HG02588 (cell line): ENCODE results near the gene ACAP3.

Experiments
- ATAC-seq: cut with Tn5 transposase; IDR thresholded peaks from one replicate; pipeline ENCODE4 v1.9.1; 2021; ENCODE audit warnings: mild to moderate bottlenecking, moderate library complexity; ENCODE audit not compliant: unreplicated experiment

Gene ACAP3

DNA sequence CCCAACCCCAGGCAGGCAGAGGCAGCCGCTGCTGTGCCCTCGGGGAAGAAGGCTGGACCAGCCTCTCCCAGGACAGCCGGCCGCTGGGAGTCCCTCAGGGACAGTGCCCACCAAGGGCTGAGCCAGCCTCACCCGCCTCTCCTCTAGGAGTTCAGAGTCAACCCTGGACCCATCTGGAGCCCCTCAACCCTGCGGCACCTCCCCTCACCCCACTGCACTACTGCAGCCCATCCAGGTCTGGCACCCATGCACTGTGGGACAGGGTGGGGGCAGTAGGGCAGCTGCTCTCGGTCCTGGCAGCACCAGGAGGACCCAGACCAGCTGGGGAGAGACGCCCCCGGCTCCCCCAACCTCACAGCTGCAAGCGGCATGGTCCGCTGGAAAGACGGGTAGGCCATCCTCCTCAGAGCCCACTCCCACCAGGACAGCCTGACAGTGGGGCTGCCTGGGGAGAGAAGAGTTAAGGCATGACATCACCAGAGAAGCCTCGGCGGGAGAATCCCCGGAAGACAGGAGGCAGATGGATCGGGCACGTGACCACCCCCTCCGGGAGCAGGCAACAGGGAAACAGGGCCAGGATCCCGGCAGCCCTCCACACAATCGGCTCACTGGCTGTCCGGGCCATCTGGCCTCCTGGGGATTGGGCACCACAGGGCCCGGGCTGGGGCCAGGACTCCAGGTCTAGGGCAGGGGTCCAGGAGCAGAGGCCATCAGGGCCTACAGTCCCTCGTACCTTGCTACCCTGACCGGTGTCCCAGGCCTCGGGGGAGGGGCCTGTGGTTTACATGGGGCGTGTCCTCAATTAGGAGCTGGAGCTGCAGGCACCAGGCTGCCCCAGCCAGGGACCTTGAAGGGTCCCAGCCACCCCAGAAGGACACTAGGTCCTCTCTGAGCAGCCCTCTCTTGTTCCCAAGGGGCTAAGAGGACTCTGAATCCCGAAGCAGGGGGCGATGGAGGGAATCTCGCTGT is 3.1 kb downstream of the ACAP3 start:
- ATAC-seq = no peak

DNA sequence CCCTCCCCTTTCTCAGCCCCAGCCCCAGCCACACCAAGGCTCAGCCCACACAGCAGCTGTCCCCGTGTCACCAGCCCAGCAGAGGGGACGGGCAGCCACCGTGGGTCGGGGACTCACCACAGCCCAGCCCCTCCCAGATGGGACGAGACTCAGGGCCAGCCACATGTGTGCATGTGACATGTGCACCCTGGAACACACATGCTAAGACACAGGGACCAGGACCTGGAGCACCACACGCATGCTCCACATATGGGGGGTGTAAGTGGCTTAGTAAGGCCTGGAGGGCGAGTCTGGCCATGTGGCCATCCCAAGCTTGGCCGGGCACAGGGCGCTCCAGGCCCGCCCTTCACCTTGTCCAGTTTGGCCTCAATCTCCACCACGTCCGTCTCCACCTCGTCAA is 4.0 kb downstream of the ACAP3 start:
- no peak for ATAC-seq

DNA sequence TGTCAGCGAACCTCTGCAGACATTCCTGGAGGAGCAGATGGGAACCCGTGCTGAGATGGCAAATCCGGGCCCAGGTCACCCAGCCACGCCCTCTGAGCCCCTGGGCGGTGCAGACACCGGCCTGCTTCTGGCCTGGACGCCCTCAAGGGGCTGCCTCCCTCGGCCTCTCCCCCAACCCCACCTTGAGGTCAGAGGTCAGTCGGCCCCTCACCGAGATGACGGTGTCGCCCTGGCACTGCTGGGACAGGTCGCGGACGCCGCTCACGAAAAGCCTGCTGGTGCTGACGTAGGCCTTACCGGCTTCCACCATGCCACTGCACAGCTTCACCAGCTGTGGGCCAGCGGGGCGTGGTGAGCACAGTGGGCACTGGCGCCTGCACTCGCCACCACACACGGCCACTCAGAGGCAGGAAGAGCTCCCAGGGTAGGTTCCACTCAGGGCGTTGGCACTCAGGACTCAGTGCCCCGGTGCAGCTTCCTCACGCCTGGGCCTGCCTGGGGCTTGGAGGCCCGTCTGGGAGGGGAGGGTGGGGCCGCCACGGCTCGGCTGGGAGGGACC is 4.7 kb downstream of the ACAP3 start:
- no peak for ATAC-seq

DNA sequence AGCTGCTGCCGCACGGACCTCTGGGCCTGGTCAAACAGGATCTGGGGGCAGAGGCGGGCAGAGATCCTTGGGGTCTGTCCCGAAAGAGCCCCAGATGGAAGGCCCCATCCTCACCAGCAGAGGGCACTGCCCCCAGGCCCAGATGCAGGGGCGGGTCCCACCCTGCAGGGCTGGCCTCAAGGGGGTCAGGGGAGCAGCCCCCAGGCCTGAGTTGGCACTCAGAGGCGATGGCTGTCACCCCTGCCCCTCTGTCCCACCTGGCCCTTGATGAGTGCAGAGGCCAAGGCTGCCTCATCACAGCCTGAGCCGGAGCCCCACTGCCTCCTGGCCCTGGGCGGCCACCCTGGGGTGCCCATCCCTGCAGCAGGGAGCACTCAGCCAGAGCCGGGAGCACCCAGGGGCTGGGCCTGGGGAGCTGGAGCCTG is 5.7 kb downstream of the ACAP3 start:
- no peak for ATAC-seq

DNA sequence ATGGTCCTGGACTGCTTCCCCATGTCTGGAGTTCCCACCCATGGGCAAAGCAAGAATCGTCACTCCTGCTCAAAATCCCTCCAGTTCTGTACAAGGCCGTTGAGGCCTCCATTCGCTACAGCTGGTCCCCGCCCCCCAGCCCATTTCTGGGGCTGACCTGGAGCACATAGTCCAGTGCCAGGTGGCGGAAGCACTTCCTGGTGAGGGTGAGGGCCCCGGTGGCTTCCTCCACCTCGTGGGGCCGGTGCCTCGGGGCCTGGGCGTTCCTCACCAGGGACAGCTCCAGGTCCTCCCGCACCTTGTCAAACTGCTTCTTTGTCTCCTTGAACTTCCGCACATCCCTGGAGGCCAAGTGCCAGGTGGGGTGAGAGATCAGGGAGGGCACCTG is 7.4 kb downstream of the ACAP3 start:
- ATAC-seq = no peak

DNA sequence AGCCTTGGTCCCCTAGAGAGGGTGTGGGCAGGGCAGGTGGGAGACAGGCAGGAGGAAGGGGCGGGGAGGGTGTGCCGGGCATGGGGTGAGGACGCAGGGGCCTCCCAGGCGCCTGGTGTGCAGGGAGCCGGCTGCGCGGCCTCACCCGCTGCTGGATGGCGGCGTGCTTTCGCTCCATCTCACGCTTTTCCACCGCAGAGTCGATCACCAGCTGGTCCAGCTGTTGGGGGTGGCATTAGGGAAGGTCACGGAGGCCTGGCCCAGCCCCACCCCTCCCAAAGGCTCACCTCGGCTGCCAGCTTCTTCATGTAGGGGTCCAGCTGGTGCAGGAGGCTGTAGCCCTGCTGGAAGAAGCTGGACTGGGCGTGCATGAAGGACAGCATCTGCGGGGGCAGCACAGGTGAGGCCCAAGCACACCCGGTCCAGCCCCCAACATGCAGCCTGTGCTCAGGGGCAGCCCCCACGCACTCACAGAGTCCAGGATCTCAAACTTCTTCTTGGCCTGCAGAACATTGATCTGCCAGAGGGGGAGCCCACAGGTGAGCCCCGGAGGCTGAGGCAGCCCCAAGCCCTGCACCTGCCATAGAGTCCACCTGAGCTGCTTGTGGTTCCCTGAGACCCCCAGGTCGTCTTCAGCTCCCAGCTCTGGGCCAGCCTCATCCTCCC is 7.9 kb downstream of the ACAP3 start:
- no peak for ATAC-seq

DNA sequence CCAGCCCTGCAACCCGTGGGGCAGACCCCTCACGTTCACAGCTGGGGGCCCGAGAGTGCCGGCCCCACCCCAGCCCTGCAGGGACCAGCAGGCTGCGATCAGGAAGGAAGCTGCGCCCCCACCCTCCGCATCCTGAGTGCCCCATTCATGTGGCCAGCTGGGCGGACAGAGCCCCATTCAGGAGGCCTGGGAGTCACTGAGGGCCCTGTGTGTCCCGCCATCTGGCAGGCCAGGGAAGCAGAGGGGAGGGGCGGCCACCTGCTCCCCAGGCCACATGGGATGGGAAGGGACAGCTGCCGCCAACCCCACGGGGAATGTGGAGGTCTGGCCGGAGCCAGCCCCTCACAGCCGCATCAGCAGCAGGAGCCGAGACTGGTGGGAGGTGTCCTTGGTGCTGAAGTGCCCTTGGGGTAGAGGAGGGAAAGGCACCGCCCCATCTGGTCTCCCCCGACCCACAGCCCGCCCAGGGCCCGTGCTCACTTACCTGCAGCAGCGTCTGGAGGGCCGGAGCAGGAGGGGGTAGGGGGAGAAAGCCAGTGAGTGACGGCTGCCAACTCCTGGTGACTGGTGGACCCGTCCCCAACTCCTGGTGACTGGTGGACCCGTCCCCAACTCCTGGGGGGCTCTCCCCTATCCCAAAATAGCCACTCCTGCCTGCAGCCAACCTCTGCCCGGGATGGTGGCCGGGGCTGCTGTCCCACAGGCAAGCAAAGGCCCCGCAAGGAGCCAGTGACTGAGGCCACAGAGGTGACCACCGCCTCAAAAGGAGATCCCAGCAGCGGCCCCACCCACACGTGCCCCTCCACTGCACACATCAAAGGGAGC is 8.7 kb downstream of the ACAP3 start:
- no peak for ATAC-seq

DNA sequence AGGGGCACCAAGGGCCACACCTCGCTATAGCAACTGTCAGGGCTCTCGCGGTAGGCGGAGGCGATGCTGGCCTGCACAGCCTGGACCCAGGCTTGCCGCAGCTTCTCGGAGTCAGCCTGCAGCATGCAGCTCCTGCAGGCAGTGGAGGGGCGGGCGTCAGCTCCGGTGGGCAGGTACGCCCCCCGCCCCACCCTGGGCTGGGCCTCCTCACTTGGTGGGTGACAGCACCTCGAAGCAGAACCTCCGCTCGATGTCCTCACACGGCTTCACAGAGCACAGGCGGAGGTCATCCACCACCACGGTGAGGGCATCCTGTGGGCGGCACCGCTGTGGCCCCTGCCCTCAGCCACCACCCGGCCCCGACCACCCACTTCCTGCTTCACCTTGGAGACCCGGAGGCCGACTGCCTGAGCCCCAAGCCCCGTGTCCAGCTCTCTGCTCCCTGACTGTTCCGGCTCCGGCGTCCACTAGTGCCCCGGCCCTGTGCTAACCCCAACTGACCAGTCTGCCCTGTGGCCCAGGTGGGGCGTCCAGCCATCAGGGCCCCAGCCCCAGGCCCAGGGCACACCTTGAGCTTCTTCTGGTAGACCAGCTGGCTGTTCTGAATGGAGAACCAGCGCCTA is 9.8 kb downstream of the ACAP3 start:
- ATAC-seq = no peak

DNA sequence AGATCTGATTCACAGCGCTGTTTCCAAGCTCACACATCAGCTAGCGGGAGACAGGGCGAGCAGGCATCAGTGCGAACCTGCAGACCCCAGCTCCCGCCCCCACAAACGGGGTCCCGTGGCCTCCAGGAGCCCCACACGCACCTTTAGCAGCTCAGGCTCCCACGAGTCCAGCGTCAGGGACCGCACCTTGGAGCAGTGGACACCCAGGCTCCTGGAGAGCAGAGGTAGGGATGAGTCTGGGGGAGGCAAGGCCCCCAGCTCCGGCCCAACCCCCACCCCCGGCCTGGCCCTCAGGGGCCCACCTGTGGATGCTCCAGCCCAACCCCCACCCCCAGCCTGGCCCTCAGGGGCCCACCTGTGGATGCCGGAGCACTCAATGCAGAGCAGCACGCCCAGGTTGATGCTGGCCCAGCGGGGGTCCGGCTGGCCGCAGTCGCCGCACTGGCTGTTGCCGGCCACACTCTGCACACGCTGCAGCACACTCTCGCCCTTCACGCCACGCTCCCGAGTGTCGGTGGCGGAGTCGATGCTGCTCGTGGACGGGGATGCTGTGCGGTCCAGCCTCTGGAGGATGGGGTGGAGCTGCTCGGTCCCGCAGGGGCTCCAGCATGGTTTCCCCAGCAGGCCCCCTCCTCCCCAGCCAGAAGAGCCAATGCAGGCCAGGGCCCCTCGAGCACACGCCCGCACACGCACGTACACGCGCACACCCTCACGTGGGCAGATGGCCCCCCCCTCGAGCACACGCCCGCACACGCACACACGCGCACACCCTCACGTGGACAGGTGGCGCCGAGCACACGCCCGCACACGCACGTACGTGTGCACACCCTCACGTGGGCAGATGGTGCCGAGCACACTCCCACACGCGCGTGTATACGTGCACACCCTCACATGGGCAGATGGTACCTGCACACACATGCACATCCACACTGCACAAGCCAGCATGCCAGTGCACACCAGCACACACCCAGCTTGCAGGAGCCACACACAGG is 11.4 kb downstream of the ACAP3 start:
- no peak for ATAC-seq

DNA sequence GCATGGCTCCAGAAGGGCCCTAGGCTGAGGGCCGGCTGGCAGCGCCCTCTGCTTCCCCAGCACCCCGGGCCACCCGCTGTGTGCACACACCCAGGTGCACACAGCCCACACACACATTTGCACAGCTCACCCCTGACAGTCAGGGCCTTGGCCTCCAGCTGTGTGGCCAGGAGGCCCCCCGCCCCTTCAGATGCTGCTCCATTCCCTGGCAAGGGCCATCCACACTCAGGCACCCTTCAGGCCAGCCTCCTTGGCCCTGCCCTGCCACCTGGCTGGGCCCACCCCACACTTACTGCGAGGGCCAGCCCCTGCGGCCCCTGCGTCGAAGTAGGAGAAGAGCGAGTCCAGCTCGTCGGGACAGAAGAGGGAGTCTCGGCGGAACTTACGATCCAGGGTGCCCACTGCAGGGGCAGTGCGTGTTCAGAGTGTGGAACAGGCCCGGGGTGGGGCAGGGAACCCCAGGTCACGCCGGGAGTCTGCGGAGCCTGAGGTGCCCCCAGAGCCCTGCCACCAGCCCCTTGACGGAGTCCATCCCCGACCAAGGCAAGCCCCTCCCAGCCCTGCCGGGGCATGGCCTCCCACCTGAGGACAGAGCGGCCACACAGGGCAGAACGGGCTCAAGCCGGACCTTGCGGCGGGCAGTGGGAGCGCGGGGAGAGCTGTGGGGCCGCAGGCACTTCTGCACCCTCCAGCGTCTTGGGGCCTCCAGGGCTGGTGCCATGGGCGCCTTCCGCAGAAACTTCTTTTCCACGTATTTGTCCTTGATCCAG is 12.4 kb downstream of the ACAP3 start:
- no peak for ATAC-seq

DNA sequence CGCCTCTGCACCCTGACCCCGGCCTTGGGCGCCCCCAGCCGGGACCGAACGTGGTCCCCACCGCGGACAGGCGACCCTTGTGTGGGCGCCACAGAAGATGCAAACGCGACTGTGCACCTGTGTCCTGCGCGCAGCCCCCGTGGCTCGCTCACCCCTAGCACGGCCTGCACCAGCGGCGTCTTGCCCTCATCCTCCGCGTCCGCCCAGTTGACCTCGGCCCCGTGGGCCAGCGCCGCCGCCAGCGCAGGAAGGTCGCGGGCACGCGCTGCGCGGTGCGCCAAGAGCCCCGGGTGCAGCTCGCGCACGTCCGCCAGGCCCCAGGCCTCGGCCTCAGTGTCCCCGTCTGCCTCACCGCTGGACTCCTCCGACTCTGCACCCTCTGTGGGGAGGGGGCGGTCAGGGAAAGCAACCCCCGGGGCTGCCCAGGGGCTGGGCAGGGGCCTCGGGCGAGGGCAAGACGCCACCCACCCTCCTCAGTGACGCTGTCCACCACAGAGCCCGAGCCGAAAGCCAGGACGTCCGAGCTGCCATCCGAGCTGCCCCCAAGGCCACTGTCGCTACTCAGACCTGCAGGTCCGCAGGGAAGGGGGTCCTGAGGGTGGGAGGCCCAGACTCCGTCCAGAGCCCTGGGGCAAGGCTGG is 13.4 kb downstream of the ACAP3 start:
- ATAC-seq = no peak

DNA sequence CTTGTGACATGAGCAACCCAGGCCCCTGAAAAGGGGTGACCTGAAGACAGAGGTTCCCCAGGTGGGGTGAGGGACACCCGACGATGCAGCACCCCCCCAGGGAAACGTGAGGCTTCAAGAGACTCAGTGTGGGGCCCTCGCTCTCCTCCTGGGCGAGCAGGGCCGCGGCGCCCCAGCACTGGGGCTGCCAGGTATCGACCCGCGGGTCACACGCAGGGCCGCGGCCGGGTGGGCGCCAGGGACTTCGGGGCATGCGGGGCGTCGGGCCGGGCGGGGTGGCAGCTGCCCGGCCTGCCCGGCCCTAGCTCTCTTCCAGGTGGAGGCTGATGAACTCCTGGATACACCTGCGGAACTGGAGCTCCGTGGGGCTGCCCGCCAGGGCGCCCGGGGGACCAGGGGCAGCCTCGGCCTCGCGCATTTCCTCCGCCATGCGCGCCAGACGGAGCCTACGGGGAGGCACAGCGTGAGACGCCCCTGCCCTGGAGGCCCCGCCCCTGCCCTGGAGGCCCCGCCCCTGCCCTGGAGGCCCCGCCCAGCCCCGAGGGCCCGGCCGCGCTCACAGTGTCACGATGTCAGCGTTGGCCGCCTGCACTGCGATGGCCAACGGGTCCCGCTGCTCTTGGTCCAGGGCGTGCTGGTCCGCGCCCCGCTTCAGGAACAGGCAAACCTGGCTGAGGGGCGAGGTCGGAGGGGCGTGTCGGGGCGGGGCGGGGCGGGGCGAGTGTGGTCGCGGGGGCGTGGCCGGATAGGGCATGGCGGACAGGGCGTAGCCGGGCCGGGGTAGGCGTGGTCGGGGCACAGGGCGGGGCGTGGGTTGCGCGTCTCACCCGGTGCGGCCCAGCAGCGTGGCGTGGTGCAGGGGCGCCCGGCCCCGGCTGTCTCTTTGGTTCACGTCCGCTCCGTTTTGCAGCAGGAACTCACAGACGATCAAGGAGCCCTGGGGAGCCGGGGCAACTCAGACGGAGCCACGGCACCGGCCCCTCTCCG is 14.2 kb downstream of the ACAP3 start:
- no peak for ATAC-seq

DNA sequence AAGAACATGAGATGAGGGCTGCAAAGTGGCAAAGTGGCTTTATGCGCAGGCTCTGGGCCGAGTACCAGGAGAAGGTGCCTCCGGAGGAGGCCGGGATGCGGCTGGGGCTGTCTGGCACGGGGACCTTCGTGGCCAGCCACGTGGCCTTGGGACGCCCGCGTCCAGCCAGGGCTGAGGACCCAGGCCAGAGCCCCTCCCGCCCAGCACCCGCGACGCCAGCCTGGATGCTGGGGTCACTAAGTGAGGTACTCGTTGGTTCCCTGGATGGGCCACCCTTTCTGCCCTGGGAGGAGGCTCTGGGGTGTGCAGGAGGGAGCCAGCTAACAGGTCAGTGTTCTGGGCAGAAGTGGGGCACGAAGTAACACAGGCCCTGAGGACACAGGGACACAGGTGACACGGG is 14.9 kb downstream of the ACAP3 start:
- no peak for ATAC-seq

DNA sequence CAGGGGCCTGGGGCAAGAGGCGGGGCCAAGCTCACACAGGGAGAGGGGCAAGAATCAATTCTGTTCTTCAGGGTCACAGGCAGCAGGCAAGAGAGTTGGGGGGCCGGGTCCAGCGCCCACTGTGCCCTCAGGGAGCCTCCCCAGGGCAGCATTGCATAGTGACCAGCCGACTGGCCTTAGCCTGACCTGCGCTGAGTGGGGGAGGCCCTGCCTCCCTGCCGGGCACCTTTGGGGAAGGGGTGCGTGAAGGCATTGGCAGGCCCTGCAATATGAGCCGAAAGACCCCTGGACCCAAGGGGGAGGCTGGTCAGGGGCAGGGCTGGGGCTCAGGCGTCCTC is 15.3 kb downstream of the ACAP3 start:
- ATAC-seq = no peak

DNA sequence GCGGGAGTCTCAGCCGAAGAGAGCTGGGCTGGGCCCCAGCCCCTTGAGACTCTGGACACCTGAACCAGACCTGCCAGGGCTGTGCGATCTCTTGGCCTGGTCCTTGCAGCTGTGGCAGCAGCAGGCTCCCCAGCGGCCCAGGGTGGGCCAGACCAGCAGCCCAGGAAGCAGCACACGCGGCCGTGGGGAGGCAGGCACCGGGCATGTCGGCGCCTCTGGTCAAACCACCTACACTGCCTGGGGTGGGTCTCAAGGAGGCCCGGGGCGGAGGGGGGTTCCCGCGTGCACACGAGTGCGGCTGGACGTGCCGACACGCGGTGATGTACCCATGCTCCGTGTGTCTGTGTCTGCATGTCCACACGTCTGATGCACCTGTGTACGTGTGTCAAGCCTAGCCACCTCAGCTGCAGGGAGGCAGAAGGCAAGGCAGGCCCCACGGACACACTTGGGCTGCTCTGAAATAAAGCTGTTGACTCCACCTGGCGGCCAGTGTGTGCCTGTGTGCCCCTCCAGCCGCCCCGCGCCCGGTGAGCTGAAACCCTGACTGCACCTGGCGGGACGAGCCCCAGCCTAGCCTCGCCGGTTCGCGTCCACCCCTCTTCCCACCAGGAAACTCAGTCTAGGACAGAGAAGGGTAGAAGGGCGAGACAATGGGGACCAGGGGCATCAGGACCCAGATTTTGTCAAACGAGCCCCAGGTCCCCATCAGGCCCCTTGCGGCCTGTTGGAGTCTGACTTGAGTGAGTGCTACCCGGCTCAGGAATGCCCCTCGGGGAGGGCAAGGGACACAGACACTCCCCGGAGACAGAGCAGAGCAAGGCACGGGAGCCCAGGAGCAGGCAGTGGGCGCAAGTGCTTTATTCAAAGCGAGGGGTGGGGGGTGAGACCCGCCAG is 15.9 kb downstream of the ACAP3 start:
- no peak for ATAC-seq

DNA sequence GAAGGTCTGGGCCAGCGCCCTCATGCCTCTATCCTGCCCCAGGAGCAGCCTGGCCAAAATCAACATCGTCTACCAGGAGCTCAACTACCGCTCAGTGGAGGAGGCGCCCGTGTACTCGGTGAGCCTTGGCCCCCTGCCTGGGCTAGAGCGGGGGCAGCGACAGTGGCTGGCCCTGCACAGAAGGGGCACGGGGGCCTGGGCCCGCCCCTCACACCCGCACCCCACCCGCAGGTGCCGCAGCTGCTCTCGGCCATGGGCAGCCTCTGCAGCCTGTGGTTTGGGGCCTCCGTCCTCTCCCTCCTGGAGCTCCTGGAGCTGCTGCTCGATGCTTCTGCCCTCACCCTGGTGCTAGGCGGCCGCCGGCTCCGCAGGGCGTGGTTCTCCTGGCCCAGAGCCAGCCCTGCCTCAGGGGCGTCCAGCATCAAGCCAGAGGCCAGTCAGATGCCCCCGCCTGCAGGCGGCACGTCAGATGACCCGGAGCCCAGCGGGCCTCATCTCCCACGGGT is 16.7 kb downstream of the ACAP3 start:
- no peak for ATAC-seq
